ENCODE data around the gene ACSM3. TPM values are rescaled to one million over a fixed set of nuclear protein-coding genes. Genes with fewer than 3 reads are reported as not detected.

Gene ACSM3
- total and polyA plus RNA-seq, 3 experiments from 2014 or later, result 6.8 to 7.4 (median 7.3) TPM

DNA sequence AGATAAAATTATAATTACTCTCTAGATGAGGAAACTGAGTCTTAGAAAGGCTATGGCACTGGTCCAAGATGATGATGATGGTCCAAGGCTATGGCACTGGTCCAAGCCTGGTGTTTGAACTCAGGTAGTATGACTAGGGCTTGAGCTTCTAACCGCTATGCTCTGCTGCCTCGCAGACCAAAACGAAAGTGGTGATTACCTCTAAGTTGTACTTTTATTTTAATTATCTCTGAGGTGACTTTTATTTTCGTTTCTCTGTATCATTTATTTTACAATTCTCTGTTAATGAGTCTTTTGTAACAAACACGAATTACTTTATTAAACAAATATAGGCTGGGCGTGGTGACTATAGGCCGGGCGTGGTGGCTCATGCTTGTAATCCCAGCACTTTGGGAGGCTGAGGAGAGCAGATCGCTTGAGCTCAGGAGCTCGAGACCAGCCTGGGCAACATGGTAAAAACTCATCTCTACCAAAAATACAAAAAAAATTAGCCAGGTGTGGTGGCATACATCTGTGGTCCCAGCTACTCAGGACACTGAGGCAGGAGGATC is 48.1 kb downstream of the ACSM3 start:
- Mint-ChIP-seq H3K36me3 (no peaks in the 10 kb centered on the region), H3K9me3 (no peaks in the 10 kb centered on the region), H3K27me3 (no peaks in the 10 kb centered on the region), H3K4me3 (no peak overlapping the region), H3K27ac (no peak overlapping the region), H3K4me1 (peaks cover 14 to 29% (median 23%) of the 10 kb centered on the region in 3 donors)
- ChIA-PET POLR2A (no interaction called here), CTCF (no interaction called here)
- no peaks in the 10 kb centered on the region for H3K36me3 ChIP-seq (ENCODE audit: insufficient read depth, low read length)
- H3K4me3 ChIP-seq (ENCODE audit: low read length), result no peak overlapping the region
- H3K9me3 ChIP-seq (ENCODE audit: low read length), result no peaks in the 10 kb centered on the region
- no peak for DNase-seq
- H3K27me3 ChIP-seq (ENCODE audit: insufficient read depth, low read length, poor library complexity, severe bottlenecking), result no peaks in the 10 kb centered on the region
- H3K27ac ChIP-seq (ENCODE audit: low read depth, low read length), result no peak overlapping the region
- H3K4me1 ChIP-seq (ENCODE audit: insufficient read depth, low read length), result peaks cover 7% of the 10 kb centered on the region

GRCh38 chr16:20812510-20812909 is 48.7 kb downstream of the ACSM3 start:
- Histone ChIP-seq H3K27me3 (ENCODE audit: insufficient read depth, low read length, poor library complexity, severe bottlenecking) (no peaks in the 10 kb centered on the region), H3K4me1 (ENCODE audit: insufficient read depth, low read length) (peaks cover 1% of the 10 kb centered on the region), H3K27ac (ENCODE audit: low read depth, low read length) (no peak overlapping the region), H3K9me3 (ENCODE audit: low read length) (no peaks in the 10 kb centered on the region), H3K36me3 (ENCODE audit: insufficient read depth, low read length) (no peaks in the 10 kb centered on the region), H3K4me3 (ENCODE audit: low read length) (no peak overlapping the region)
- ChIA-PET CTCF (no interaction called here), POLR2A (no interaction called here)
- Mint-ChIP-seq H3K4me3 (peak overlapping the region in 1 of 7 donors; percentile 60), H3K27ac (no peak overlapping the region), H3K27me3 (no peaks in the 10 kb centered on the region), H3K9me3 (no peaks in the 10 kb centered on the region), H3K36me3 (no peaks in the 10 kb centered on the region), H3K4me1 (peaks cover 11 to 26% (median 19%) of the 10 kb centered on the region in 3 donors)
- DNase-seq, result no peak

DNA sequence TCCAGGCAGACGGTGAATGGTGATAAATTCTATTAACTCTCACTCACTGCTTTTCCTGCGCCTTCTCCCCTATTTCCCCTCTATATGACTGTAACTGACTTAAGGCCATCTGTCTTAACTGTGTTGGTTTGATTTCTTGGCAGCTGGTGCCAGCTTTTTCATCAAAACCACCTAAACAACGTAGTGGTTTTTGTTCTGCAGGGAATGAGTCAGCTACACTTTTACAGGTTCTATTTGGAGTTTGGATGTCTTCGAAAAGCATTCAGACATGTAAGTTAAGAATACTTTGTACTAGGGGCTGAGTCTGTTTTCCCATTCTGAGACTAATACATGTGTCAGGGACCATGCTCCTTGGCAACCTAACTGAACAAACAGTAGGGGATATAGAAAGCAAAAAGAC is 51.0 kb downstream of the ACSM3 start:
- peak overlapping the region in 1 of 8 donors; percentile 45 for H3K27ac Mint-ChIP-seq
- H3K4me3 Mint-ChIP-seq, result peak overlapping the region in 1 of 7 donors; percentile 8
- POLR2A ChIA-PET, result no interaction called here
- no peaks in the 10 kb centered on the region for H3K36me3 ChIP-seq (ENCODE audit: insufficient read depth, low read length)
- CTCF ChIA-PET, result no interaction called here
- H3K36me3 Mint-ChIP-seq, result no peaks in the 10 kb centered on the region
- no peak overlapping the region for H3K4me3 ChIP-seq (ENCODE audit: low read length)
- DNase-seq, result no peak
- peaks cover 7 to 17% (median 11%) of the 10 kb centered on the region in 3 donors for H3K4me1 Mint-ChIP-seq
- no peaks in the 10 kb centered on the region for H3K27me3 ChIP-seq (ENCODE audit: insufficient read depth, low read length, poor library complexity, severe bottlenecking)
- H3K27ac ChIP-seq (ENCODE audit: low read depth, low read length), result no peak overlapping the region
- no peaks in the 10 kb centered on the region for H3K9me3 Mint-ChIP-seq
- H3K4me1 ChIP-seq (ENCODE audit: insufficient read depth, low read length), result no peaks in the 10 kb centered on the region
- no peaks in the 10 kb centered on the region for H3K9me3 ChIP-seq (ENCODE audit: low read length)
- H3K27me3 Mint-ChIP-seq, result no peaks in the 10 kb centered on the region

GRCh38 chr16:20818929-20819585 is 55.2 kb downstream of the ACSM3 start:
- POLR2A ChIA-PET, result no interaction called here
- no peaks in the 10 kb centered on the region for H3K27me3 ChIP-seq (ENCODE audit: insufficient read depth, low read length, poor library complexity, severe bottlenecking)

GRCh38 chr16:20821682-20822081 is 57.9 kb downstream of the ACSM3 start:
- no peak for DNase-seq
- Mint-ChIP-seq H3K27me3 (no peaks in the 10 kb centered on the region), H3K9me3 (no peaks in the 10 kb centered on the region), H3K36me3 (no peaks in the 10 kb centered on the region), H3K4me1 (peaks cover 0 to 5% (median 5%) of the 10 kb centered on the region in 3 donors), H3K4me3 (no peak overlapping the region), H3K27ac (no peak overlapping the region)
- Histone ChIP-seq H3K9me3 (ENCODE audit: low read length) (no peaks in the 10 kb centered on the region), H3K36me3 (ENCODE audit: insufficient read depth, low read length) (no peaks in the 10 kb centered on the region), H3K4me1 (ENCODE audit: insufficient read depth, low read length) (no peaks in the 10 kb centered on the region), H3K4me3 (ENCODE audit: low read length) (no peak overlapping the region), H3K27ac (ENCODE audit: low read depth, low read length) (no peak overlapping the region), H3K27me3 (ENCODE audit: insufficient read depth, low read length, poor library complexity, severe bottlenecking) (no peaks in the 10 kb centered on the region)
- ChIA-PET POLR2A (no interaction called here), CTCF (no interaction called here)

More at GRCh38 chr16:20818929-20819585, 55.2 kb downstream of the ACSM3 start:
- Histone ChIP-seq H3K36me3 (ENCODE audit: insufficient read depth, low read length) (no peaks in the 10 kb centered on the region), H3K27ac (ENCODE audit: low read depth, low read length) (no peak overlapping the region), H3K4me3 (ENCODE audit: low read length) (no peak overlapping the region), H3K9me3 (ENCODE audit: low read length) (no peaks in the 10 kb centered on the region), H3K4me1 (ENCODE audit: insufficient read depth, low read length) (no peaks in the 10 kb centered on the region)
- DNase-seq, result no peak
- Mint-ChIP-seq H3K27ac (peak overlapping the region in 1 of 8 donors; percentile 24), H3K27me3 (no peaks in the 10 kb centered on the region), H3K4me3 (no peak overlapping the region), H3K36me3 (no peaks in the 10 kb centered on the region), H3K9me3 (no peaks in the 10 kb centered on the region), H3K4me1 (peaks cover 10 to 16% (median 11%) of the 10 kb centered on the region in 3 donors)
- CTCF ChIA-PET, result interaction anchor here (1.1 to 1.4 kb wide), 2 partner anchors 12 to 31 kb away, joined by 3 to 5 read pairs; no protein-coding TSS in a partner anchor

DNA sequence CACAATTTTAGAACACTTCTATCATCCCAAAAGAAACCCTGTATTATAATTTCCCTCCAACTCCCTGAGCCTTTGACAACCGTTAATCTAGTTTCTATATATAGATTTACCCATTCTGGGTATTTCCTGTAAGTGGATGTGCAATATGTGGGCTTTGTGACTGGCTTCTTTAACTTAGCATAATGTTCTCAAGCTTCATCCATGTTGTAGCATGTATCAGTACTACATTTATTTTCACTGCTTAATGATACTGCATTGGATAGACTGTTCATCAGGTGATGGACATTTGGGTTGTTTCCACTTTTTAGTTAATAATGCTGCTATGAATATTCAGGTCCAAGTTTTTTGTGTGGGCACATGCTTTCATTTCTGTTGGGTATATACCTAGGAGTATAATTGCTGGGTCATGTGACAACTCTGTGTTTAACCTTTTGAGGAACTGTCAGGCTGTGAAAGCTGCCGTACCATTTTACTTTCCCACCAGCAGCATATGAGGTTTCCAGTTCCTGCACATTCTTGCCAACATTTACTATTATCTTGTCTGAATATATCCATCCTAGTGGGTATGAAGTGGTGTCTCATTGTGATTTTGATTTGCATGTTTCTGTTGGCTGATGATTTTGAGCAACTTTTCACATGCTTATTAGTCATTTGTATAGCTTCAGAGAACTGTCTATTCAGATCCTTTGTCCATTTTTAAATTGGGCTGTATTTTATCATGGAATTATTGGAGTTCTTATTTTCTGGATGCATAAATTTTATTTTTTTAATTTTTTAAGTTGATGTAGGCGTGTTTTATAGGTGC is 58.9 kb downstream of the ACSM3 start:
- Histone ChIP-seq H3K36me3 (ENCODE audit: insufficient read depth, low read length) (no peaks in the 10 kb centered on the region), H3K4me1 (ENCODE audit: insufficient read depth, low read length) (no peaks in the 10 kb centered on the region), H3K27ac (ENCODE audit: low read depth, low read length) (no peak overlapping the region), H3K27me3 (ENCODE audit: insufficient read depth, low read length, poor library complexity, severe bottlenecking) (no peaks in the 10 kb centered on the region), H3K4me3 (ENCODE audit: low read length) (no peak overlapping the region), H3K9me3 (ENCODE audit: low read length) (no peaks in the 10 kb centered on the region)
- Mint-ChIP-seq H3K9me3 (no peaks in the 10 kb centered on the region), H3K27me3 (no peaks in the 10 kb centered on the region), H3K4me1 (peaks cover 0 to 5% (median 5%) of the 10 kb centered on the region in 3 donors), H3K27ac (no peak overlapping the region), H3K4me3 (no peak overlapping the region), H3K36me3 (no peaks in the 10 kb centered on the region)
- POLR2A ChIA-PET, result no interaction called here
- DNase-seq, result no peak
- CTCF ChIA-PET, result interaction anchor here (1.3 kb wide), 1 partner anchor 77 kb away, joined by 3 read pairs; the partner anchor contains the start of genes DCUN1D3 and LYRM1

DNA sequence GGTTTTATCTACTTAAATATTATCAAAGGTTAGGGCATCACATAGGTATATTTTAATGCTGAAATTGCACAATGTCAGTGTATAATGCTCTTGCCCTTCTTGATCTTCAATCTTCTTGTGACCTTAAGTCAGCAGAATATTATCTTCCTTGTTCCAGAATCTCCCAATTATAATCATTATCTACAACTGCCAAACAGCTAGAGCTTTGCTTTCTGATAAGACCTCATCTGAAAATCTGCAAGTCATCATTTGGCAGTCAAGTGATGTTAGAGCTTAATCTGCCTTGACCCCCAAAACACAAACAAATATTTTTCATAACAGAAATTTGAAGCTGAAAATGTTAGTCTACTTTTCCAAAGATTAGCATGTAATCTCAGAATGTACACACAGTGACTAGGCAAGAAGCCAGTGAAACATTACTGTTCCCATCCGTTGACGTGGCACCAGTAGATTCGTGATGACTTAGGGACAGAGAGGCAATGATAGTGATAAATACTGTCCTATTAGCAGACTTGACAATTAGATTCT is 62.3 kb downstream of the ACSM3 start:
- H3K4me1 ChIP-seq (ENCODE audit: insufficient read depth, low read length), result no peaks in the 10 kb centered on the region
- ChIA-PET CTCF (interaction anchor here (1.0 kb wide), 1 partner anchor 24 kb away, joined by 3 read pairs; no protein-coding TSS in a partner anchor), POLR2A (no interaction called here)
- DNase-seq, result no peak
- no peaks in the 10 kb centered on the region for H3K9me3 ChIP-seq (ENCODE audit: low read length)
- no peaks in the 10 kb centered on the region for H3K36me3 Mint-ChIP-seq
- H3K27me3 ChIP-seq (ENCODE audit: insufficient read depth, low read length, poor library complexity, severe bottlenecking), result no peaks in the 10 kb centered on the region
- H3K4me3 ChIP-seq (ENCODE audit: low read length), result no peak overlapping the region
- no peaks in the 10 kb centered on the region for H3K9me3 Mint-ChIP-seq
- H3K27ac Mint-ChIP-seq, result no peak overlapping the region
- no peak overlapping the region for H3K4me3 Mint-ChIP-seq
- H3K27me3 Mint-ChIP-seq, result no peaks in the 10 kb centered on the region
- H3K4me1 Mint-ChIP-seq, result peaks cover 0 to 5% (median 5%) of the 10 kb centered on the region in 3 donors
- H3K36me3 ChIP-seq (ENCODE audit: insufficient read depth, low read length), result no peaks in the 10 kb centered on the region
- no peak overlapping the region for H3K27ac ChIP-seq (ENCODE audit: low read depth, low read length)

GRCh38 chr16:20829536-20829935 is 65.7 kb downstream of the ACSM3 start:
- H3K4me1 ChIP-seq (ENCODE audit: insufficient read depth, low read length), result no peaks in the 10 kb centered on the region
- no peaks in the 10 kb centered on the region for H3K9me3 ChIP-seq (ENCODE audit: low read length)
- H3K4me3 ChIP-seq (ENCODE audit: low read length), result no peak overlapping the region
- ChIA-PET CTCF (no interaction called here), POLR2A (no interaction called here)
- H3K36me3 ChIP-seq (ENCODE audit: insufficient read depth, low read length), result no peaks in the 10 kb centered on the region
- H3K27me3 ChIP-seq (ENCODE audit: insufficient read depth, low read length, poor library complexity, severe bottlenecking), result no peaks in the 10 kb centered on the region
- Mint-ChIP-seq H3K9me3 (peaks cover 0 to 2% (median 2%) of the 10 kb centered on the region in 5 donors), H3K4me3 (no peak overlapping the region), H3K27ac (no peak overlapping the region), H3K27me3 (no peaks in the 10 kb centered on the region), H3K36me3 (peaks cover 1 to 2% (median 2%) of the 10 kb centered on the region in 3 donors), H3K4me1 (peaks cover 0 to 5% (median 0%) of the 10 kb centered on the region in 3 donors)
- DNase-seq, result no peak
- no peak overlapping the region for H3K27ac ChIP-seq (ENCODE audit: low read depth, low read length)
